HG02588 (cell line): ENCODE data around the gene ATRN.

Experiments used
- ATAC-seq: cut with Tn5 transposase; IDR thresholded peaks from one replicate; pipeline ENCODE4 v1.9.1; 2021; ENCODE audit warnings: mild to moderate bottlenecking, moderate library complexity; ENCODE audit not compliant: unreplicated experiment

ATRN gene

GRCh38 chr20:3672547-3673171 lies 201.8 kb downstream of the ATRN start:
- no peak for ATAC-seq

DNA sequence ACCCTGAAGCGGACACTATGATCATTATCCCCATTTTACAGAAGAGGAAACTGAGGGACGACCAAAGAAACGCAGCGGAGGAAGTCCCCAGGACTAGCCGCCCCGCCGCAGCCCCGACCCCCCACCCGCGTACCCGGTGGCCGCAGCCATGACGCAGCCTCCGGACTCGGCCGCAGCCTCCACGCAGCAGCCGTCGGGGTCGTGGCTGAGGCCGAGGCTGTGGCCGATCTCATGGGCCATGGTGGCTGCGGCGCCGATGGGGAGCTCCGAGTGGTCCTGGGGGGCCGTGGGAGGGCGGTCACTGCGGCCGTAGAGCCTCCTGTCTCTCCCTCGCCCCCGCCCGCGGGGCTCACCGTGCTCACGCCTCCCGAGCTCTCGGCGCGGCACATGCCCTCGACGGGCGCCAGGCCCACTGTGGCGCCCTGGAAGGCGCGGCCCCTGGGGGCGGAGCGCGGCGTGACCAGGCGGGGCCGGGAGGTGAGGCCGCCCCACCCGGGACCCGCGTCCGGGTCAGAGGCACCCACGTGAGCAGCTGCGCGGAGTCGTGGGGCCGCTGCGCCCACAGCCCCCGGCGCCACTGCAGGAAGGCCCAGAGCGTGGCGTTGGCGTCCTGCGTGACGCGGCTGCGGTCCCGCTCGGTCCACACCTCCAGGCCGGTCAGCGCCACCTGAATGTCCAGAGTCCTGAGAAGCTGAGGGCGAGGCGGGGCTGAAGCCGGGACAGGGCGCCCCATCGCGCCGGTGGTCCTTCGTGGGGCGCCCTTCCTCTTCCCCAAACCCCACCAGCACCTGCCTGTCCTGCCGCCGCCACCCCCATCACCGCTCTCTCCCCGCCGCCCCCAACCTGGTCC lies 202.6 kb downstream of the ATRN start:
- ATAC-seq, result no peak

DNA sequence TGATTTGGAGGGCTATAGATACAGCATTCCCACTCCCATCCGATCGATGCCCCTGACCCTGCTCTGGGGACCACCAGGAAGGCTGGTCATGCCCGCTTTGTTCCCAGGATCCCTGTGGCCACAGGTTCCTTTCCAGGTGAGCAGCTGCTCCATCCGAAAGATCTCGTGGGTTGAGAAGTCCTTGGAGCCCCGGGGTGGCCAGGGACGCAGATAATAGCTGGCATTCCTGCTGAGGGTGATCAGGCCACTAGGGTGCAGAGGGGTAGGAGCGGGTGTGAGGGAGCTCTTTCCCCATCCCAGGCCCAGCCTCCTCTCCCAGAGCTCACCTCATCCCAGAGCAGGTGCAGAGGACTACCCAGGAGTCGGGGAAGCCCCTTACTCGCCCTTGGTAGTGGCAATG lies 203.6 kb downstream of the ATRN start:
- ATAC-seq, result no peak

DNA sequence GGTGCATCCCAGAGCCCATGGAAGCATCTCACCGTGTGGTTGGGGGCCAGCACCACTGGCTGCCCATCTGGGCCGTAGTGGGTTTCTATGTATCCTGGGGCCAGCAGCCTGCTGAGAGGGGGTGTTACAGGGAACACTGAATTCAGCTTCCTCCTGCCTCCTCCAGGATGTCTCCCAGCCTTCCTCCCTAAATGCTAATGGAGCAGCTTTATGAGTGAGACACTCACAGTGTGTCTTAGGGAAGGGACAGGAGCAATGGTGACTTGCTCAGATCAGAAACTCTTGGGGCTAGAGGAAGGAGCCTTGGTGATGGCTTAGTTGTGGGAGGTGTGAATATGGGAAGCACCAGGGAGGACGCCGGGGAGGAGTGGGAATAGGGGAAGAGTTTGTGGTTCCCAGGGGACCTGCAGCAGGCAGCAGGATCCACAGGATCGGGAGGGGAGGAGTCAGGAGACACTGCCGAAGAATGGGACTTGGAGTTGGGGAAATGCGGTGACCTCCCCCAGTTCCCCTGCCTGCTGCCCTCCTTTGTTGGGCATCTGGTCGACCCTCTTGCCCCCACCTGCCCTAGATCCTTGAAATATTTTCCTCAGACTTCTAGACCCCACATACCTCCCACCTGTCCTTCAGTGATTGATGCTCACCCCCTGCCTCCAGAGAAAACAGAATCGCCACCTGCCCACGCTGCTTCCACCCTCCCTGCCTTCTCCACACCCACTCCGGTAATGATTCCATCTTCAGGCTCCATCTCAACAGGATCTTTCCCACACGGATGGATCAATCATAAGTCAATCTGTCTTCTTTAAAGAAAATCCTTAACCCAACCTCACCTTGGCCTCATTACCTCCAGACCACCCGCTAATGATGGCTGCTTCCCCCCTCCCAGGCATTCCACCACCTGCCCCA lies 204.4 kb downstream of the ATRN start:
- no peak for ATAC-seq

DNA sequence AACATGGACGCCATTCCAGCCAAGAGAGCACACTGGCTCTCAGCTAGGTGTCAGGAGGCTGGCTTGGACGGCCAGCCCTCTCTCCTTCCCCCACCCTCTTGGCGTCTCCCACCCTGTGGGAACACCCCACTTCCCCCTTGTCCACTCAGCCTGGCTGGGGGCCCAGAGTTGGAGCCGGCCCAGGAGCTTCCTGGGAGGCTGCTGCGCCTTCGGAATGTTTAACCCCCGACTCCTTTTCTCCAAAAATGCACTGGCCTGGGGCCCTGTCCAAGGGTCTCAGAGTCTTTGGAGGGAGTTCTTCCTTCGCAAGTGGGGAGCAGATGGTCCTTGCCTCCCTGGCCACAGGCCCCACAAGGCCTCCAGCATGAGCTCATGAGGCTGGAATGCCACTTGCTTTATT lies 206.9 kb downstream of the ATRN start:
- no peak for ATAC-seq

GRCh38 chr20:3678198-3678597 lies 207.4 kb downstream of the ATRN start:
- no peak for ATAC-seq

DNA sequence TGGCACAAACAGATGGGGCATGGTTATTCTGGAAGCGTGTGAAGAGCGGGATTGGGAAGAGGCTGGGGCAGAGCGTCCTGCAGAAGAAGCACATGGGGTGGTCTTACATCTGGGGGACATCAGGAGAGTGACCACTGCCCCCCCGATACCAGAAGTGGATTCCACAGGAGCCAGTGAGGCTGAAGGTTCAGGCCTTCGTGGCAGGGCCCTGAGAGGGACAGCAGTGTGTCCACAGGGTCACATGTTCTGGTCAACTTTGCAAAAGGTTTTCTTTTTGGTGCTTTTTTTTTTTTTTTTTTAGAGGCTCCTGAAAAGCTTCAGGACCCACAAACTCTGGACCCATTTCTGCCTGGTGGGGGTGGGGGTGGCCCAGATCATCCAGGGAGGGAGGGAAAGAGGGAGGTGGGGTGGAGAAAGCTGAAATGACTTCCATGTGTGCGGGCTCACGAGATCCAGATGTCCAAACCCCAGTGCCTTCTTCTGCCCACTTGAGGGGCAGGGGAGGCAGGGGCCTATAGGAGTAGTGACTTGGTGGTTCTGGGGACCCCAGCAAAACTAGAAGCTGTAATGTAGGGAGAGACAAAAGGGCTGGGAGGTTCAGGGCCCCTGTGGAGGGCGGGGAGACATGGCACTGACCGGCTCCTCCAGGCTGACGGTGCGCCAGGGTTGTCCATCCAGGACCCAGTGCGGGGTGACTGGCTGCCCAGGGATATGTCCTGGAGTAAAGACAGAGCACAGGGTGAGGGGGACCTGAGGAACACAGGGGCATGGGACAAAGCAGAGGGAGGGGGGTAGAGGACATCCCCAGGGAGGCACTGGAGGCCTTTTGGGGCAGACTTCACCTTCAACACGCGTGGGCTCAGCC lies 208.3 kb downstream of the ATRN start:
- ATAC-seq, result no peak

DNA sequence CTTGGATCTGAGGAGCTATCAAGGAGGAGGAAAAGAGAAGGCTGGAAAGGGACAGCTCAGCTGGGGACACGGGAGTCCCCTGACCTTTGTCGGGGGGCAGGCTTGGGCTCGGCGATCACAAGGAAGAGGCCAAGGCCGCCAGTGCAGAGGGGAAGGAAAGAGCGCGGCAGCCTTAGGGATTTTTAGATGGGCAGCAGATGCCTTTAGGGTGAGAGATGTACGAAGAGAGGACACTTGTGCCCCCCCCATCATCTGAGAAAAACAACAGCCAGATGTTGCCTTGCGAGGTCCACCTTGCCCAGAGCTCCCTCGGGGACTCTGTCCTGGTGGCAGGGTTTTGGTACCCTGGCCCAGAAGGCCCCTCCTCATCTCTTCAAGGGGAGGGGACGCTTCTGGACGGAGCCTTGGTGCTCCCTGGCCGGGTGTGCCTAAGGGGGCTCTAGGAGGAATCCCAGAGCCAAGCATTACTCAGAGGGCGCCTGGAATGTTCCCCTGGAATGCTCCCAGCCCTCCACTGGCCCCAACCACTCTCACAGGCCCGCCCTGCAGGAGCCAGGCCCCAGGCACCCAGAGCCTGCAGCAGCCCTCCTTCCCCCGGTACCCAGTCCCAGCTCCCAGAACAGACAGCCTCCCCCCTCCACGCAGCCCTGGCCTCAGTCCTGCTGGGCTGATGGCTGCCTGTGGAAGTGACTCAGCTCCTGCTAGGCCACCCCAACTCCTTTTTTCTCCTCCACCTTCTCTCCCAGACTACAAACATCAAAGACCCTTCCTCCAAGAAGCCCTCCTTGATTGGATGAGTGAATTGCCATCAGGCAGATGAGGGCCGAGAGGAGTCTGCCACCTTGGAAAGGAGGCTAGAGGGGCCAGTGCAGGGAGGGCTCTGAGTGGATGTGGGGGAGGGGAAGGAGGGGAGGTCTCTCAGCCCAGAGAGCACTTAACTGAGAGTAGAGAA lies 209.2 kb downstream of the ATRN start:
- ATAC-seq, result no peak

DNA sequence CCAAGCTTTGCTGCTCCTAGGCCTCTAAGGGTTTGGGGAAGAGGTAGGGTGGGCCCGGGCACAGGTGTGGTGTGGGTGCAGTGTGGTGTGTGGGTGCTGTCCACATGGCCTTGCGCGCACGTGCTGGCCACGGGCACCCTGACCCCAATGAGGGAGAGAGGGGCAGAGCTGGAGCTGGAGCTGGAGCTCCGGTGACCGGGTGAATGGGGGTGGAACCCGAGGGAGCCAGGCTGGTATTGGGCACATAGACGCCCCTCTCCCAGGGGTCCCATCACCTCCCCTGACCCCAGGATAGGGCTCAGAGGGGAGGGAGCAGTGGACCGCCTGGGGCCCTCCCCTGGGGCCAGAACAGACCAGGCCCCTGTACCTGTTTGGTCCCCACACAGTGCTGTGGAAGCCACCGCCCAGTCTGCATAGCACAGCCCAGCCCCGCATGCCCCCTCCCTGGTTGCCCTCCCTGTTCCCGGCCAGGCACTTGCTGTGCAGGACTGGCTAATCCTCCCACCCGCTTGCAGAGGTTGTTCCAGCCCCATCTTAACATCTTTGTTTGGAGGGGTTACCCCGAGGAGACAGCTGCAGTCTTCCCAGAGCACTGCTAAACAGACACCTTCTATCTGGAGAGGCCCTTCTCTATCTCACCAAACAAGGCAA lies 210.0 kb downstream of the ATRN start:
- ATAC-seq, result no peak

DNA sequence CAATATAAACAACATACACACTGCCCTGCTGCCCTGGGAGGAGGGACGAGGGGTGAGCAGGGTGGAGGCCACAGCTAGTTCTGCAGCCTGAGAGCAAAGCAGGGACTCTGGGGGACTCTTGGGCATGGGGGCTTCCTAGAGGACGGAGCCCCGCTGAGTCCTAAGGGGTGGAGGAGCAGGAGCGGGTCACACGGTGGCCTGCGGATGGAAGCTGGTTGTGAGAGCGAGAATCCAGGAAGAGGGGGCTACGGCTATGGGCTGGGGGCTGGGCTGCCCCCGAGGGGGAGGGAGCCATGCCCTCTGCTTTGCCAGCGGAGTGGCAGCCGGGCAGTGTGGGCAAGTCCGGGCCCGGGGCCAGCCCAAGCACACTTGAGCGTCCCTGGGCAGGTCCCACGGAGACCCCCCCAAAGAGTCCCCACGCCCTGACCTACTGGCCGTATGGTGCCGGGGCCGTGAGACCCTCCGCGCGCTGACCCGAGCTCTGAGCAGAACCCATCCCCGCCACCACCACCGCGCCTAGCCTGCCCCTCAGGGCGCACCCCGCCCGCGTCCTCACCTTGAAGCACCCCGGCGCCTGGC lies 210.6 kb downstream of the ATRN start:
- ATAC-seq, result no peak

DNA sequence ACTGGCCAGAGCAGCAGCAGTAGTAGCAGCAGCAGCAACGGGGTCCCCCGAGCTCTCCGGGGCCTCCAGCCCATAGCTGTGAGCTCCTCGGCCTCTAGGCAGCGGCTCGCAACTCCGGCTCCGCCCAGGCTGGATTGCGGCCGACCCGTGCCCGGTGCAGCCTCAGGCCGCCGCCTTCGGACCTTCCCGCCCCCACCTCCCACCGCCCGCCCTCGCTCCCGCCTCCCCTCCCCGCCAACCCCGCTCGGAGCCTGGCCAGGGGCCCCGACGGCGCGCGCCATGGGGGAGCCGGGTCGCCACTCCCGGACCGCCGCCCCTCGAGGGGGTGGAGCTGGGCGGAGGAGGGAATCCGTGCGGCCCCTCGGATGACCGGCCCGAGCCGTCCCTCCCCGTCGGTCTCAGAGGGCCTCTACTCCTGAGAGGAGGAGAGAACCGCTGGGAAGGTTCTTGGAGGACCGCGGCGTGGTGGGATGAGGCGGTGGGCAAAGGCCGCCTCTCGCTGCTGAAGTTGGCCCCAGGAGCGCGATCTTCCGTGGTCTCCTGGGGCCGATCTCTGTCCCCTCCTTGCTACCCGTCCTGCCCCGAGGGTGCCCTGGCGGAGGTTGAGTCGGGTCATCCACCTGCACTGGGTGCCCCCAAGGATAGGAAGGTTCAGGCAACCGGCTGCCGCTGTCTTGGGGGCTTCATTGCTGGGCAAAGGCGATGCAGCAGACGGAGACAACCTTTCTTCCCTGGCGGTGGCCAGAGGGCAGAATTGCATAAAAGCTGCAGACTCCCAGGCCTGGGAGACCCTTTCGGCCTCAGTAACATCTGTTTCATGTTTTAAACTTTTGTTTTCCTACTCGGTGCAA lies 211.3 kb downstream of the ATRN start, which contains the start of gene ADAM33:
ADAM33 (minus strand) TSS at position 80 of the 851 bp plus-strand sequence; CDS start at position 74, 6 bp downstream.
- no peak for ATAC-seq

DNA sequence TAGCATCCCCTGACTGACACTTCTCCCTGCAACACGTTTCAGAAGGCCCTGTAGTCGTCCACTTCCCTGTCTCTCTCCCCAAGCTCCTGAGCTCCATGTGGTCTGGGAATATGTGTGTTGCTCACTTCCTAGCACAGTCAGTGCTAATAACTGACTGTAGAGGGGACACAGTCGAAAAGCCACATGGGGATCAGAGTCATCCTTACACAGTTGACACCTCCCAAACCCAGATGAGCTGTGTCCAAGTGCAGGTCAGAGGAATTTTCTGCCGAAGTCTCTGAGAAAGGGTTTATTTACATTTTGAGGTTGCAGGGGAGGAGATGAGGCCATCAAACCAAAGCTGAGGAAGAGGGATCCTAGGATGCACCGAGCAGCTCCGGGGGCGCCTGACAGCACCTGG lies 214.5 kb downstream of the ATRN start:
- no peak for ATAC-seq

DNA sequence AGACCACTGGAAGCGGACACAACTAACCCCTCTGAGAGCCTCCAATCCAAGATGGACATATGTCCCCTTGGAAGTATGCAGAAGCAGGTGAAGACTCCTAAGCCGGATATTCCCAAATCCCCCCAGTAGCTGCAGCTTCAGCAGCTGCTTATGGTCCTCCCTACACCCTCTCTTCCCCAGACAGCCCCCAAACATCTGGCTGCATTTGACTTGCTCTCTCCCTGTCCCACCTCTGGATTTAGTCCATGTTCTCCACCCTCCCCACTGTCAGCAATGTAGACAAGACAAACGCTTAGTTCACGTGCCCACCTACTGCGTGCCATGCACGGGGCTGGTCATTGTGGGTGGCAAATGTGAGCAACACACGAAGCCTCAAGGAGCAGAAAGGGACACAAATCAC lies 215.6 kb downstream of the ATRN start:
- ATAC-seq, result no peak

DNA sequence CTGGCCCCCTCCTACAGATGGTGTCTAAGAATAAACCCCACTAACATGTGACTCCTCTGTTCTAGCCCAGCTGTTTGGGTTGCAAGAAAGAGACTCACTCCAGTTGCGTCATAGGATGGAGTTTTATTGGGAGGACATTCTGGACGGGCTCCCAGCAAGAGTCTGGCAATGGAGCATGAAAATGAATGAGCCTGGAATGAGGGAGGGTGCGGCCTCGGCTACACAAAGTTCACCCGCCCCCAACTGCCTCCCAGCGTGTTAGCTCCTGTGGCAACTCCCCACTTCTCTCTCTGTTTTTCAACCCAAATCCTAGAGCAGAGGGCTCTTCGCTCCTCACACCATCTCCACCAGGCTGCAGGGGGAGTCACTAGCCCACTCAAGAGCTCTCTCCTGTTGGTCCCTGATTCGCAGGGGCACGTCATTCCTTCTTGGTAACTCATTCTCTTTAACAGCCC lies 216.1 kb downstream of the ATRN start:
- ATAC-seq, result no peak

DNA sequence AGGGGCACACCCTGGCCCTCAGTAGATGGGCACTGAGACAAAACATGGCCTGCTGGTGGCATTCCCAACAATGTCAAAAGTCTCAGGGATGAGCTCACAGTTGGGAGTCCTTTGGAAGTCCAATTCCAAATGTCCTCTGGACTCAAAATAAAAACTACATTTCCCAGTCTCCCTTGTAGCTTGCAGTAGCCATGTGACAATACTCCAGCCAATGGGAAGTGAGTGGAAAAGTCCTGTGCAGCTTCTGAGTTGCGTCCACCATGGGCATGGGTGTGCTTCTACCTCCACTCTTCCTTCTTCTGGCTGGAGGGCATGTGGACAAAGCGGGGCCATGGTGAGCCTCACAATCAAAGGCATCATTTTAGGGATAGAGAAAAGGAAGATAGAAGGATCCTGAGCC lies 216.8 kb downstream of the ATRN start:
- ATAC-seq, result no peak

- ATAC-seq, result no peak
Measured at GRCh38 chr20:3689978-3690377, 219.2 kb downstream of the ATRN start.

DNA sequence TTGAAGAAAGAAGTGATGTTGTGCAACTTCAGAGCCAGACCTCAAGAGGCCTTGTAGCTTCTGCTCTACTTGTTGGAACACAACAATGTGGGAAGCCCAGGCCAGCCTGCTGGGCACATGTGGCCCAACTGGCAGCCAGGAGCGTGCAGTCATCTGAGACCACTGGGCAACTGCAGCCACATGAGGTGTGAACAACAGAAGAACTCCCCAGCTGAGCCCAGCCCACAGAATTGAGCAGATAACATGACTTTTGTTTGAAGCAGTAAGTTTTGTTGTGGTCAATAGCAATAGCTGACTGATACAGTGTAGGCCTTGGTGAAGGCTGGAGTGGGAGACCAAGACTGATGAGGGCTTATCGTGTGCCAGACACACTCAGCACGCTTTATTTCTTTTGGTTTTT lies 219.6 kb downstream of the ATRN start:
- no peak for ATAC-seq
